Liver (tissue), 9 donors: ENCODE results near the gene LZTS3. TPM values are rescaled to one million over a fixed set of nuclear protein-coding genes. Genes with fewer than 3 reads are reported as not detected.
A peak's percentile ranks its signal among the peaks of the same experiment; 100 is the strongest.

ENCODE experiments used
- DNase-seq: peaks from one replicate; pipeline ENCODE4 v3.0.0-alpha.2; 2017; ENCODE audit warnings: low spot score
- H3K27ac ChIP-seq, 2 donors: one replicate each; pipeline ENCODE4 v1.7.0; 2013; ENCODE audit warnings: inconsistent platforms in 2 of 2, low read length in 2 of 2, control low read depth in 1 of 2, low read depth in 1 of 2, mild to moderate bottlenecking in 1 of 2
- H3K27me3 ChIP-seq, 4 donors: one replicate each; pipeline versions ENCODE4 v1.6.1 to v1.7.0; 2013; ENCODE audit warnings: low read length in 3 of 4, inconsistent platforms in 1 of 4, mild to moderate bottlenecking in 1 of 4, moderate library complexity in 1 of 4; ENCODE audit not compliant: control insufficient read depth in 4 of 4, insufficient read depth in 4 of 4
- H3K36me3 ChIP-seq, 4 donors: one replicate each; pipeline versions ENCODE4 v1.6.1 to v1.7.0; 2013; ENCODE audit warnings: low read length in 3 of 4, mild to moderate bottlenecking in 3 of 4, low read depth in 1 of 4, moderate library complexity in 1 of 4; ENCODE audit not compliant: control insufficient read depth in 4 of 4, insufficient read depth in 3 of 4
- H3K4me1 ChIP-seq, 4 donors: one replicate each; pipeline versions ENCODE4 v1.6.1 to v1.7.0; 2013; ENCODE audit warnings: low read length in 3 of 4, mild to moderate bottlenecking in 3 of 4, moderate library complexity in 1 of 4; ENCODE audit not compliant: control insufficient read depth in 4 of 4, insufficient read depth in 4 of 4
- H3K4me3 ChIP-seq, 3 donors: one replicate each; pipeline versions ENCODE4 v1.6.1 to v1.7.0; 2013; ENCODE audit warnings: low read length in 3 of 3, control low read depth in 1 of 3, low read depth in 1 of 3, mild to moderate bottlenecking in 1 of 3
- H3K9ac ChIP-seq, 2 donors: one replicate each; pipeline ENCODE4 v1.7.0; 2013; ENCODE audit warnings: low read length in 2 of 2, mild to moderate bottlenecking in 2 of 2, moderate library complexity in 2 of 2, control low read depth in 1 of 2, low read depth in 1 of 2
- H3K9me3 ChIP-seq, 4 donors: one replicate each; pipeline versions ENCODE4 v1.6.1 to v1.7.0; 2013; ENCODE audit warnings: low read length in 3 of 4; ENCODE audit not compliant: control insufficient read depth in 4 of 4
- ATF3 ChIP-seq: IDR thresholded peaks from 2 replicates; pipeline ENCODE4 v1.6.1; 2016; ENCODE audit warnings: antibody characterized with exemption
- EGR1 ChIP-seq, 2 donors: IDR thresholded peaks; 2 replicates each; pipeline ENCODE4 v1.6.1; 2016 to 2018; ENCODE audit warnings: antibody characterized with exemption in 2 of 2, low read depth in 2 of 2
- FOXA1 ChIP-seq: IDR thresholded peaks from 2 replicates; pipeline ENCODE4 v1.6.1; 2016; ENCODE audit warnings: antibody characterized with exemption
- FOXA2 ChIP-seq: IDR thresholded peaks from 2 replicates; pipeline ENCODE4 v1.6.1; 2016; ENCODE audit warnings: antibody characterized with exemption
- GABPA ChIP-seq, 2 donors: IDR thresholded peaks in 1 of 2; conservative IDR thresholded peaks in 1 of 2; 2 replicates each; pipeline ENCODE4 v1.6.1; 2016; ENCODE audit warnings: antibody characterized with exemption in 2 of 2, mild to moderate bottlenecking in 1 of 2, moderate library complexity in 1 of 2
- HNF4A ChIP-seq, 2 donors: conservative IDR thresholded peaks; 2 replicates each; pipeline ENCODE4 v1.6.1; 2016; ENCODE audit warnings: antibody characterized with exemption in 2 of 2, mild to moderate bottlenecking in 2 of 2
- HNF4G ChIP-seq: IDR thresholded peaks from 2 replicates; pipeline ENCODE4 v1.6.1; 2016; ENCODE audit warnings: antibody characterized with exemption
- JUND ChIP-seq, 2 donors: IDR thresholded peaks; 2 replicates each; pipeline ENCODE4 v1.6.1; 2016; ENCODE audit warnings: antibody characterized with exemption in 2 of 2
- NR2F2 ChIP-seq: IDR thresholded peaks from 2 replicates; pipeline ENCODE4 v1.6.1; 2016; ENCODE audit warnings: antibody characterized with exemption
- SP1 ChIP-seq: IDR thresholded peaks from 2 replicates; pipeline ENCODE4 v1.6.1; 2018; ENCODE audit warnings: antibody characterized with exemption, mild to moderate bottlenecking
- TAF1 ChIP-seq: conservative IDR thresholded peaks from 2 replicates; pipeline ENCODE4 v1.6.1; 2016; ENCODE audit warnings: antibody characterized with exemption, mild to moderate bottlenecking
- YY1 ChIP-seq: IDR thresholded peaks from 2 replicates; pipeline ENCODE4 v1.6.1; 2016; ENCODE audit warnings: antibody characterized with exemption, mild to moderate bottlenecking
- ZBTB33 ChIP-seq: IDR thresholded peaks from 2 replicates; pipeline ENCODE4 v1.6.1; 2016; ENCODE audit warnings: antibody characterized with exemption
- WGBS: extraction: QIAGEN DNeasy Blood & Tissue Kit; methylation state at CpG from one replicate; pipeline ENCODE4 v1.1.7; 2013; 5-methylcytosine and 5-hydroxymethylcytosine counted together
- polyA plus RNA-seq, 2 donors: library from polyadenylated mRNA; stranded (reverse) in 1 of 2; unstranded in 1 of 2; fragments of 200-250 nt in 1 of 2; fragments of >200 nt in 1 of 2; fragmentation: Nextera tagmentation in 1 of 2; extraction: Ambion mirVana in 1 of 2; gene quantifications; one replicate each; pipeline versions ENCODE4 v1.2.1 to v1.2.3, GENCODE V29; 2013 to 2015
- total RNA-seq, 2 donors: library from RNA; depleted of rRNA; stranded (reverse); fragments of >200 nt; gene quantifications; one replicate each; pipeline ENCODE4 v1.2.3, GENCODE V29; 2014
- TF ChIP-seq, protein P1 (sequence below): IDR thresholded peaks from 2 replicates; pipeline ENCODE4 v1.6.1; 2016; ENCODE audit warnings: antibody characterized with exemption
- TF ChIP-seq, protein P2 (sequence below): IDR thresholded peaks from 2 replicates; pipeline ENCODE4 v1.6.1; 2016; ENCODE audit warnings: antibody characterized with exemption, mild to moderate bottlenecking
- donor health status: healthy.
- donor health status: healthy.
- donor health status: healthy.
- donor health status: healthy.
- donor health status: healthy.

LZTS3 gene
- total and polyA plus RNA-seq, 4 donors: 1.9 to 3.7 (median 3.5) TPM

- Histone ChIP-seq H3K36me3 (no peaks in the 10 kb centered on the region), H3K4me3 (no peak overlapping the region), H3K27me3 (no peaks in the 10 kb centered on the region), H3K9ac (no peak overlapping the region), H3K9me3 (no peaks in the 10 kb centered on the region), H3K27ac (no peak overlapping the region), H3K4me1 (peaks cover 4 to 18% (median 7%) of the 10 kb centered on the region in 4 donors)
- no peak for DNase-seq
- WGBS: 36% methylated on average over 39 of the region's 39 CpGs
- TF ChIP-seq SP1 (peak; percentile 30), JUND (IDR thresholded peaks at IDR 0.05) (no peak), NR2F2 (no peak), HNF4A (conservative IDR thresholded peaks at IDR 0.05) (peak in 1 of 2 donors; percentile 46)
Observed at GRCh38 chr20:3168079-3168828, 5.1 kb downstream of the LZTS3 start.

GRCh38 chr20:3167738-3168078, 5.6 kb downstream of the LZTS3 start:
- no peak for DNase-seq
- no peak overlapping the region for H3K27ac ChIP-seq
- no peak overlapping the region for H3K4me3 ChIP-seq
- WGBS: 61% methylated on average over 25 of the region's 25 CpGs
- no peaks in the 10 kb centered on the region for H3K9me3 ChIP-seq
- no peaks in the 10 kb centered on the region for H3K36me3 ChIP-seq
- peaks cover 0 to 13% (median 4%) of the 10 kb centered on the region in 4 donors for H3K4me1 ChIP-seq
- H3K27me3 ChIP-seq: no peaks in the 10 kb centered on the region
- TF ChIP-seq FOXA1: no peak
- TF ChIP-seq JUND (IDR thresholded peaks at IDR 0.05): no peak
- TF ChIP-seq, protein P1, sequence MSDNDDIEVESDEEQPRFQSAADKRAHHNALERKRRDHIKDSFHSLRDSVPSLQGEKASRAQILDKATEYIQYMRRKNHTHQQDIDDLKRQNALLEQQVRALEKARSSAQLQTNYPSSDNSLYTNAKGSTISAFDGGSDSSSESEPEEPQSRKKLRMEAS: no peak
- TF ChIP-seq GABPA (IDR thresholded peaks at IDR 0.05 in 1 of 2, conservative IDR thresholded peaks at IDR 0.05 in 1 of 2): no peak
- no peak for TF ChIP-seq ATF3
- no peak for TF ChIP-seq HNF4A (conservative IDR thresholded peaks at IDR 0.05)
- TF ChIP-seq TAF1: no peak
- TF ChIP-seq EGR1 (IDR thresholded peaks at IDR 0.05; ENCODE audit: low read depth in 2 of 2): no peak
- no peak for TF ChIP-seq NR2F2
- no peak for TF ChIP-seq YY1
- no peak overlapping the region for H3K9ac ChIP-seq

- WGBS: over 99% methylated on average over 16 of the region's 16 CpGs
- no peak for TF ChIP-seq EGR1 (IDR thresholded peaks at IDR 0.05; ENCODE audit: low read depth in 2 of 2)
- no peak for TF ChIP-seq YY1
- no peak for TF ChIP-seq ZBTB33
- no peak for TF ChIP-seq FOXA1
- no peak for TF ChIP-seq TAF1
- TF ChIP-seq HNF4G: no peak
- TF ChIP-seq, protein P1: no peak
- no peak for TF ChIP-seq GABPA (IDR thresholded peaks at IDR 0.05 in 1 of 2, conservative IDR thresholded peaks at IDR 0.05 in 1 of 2)
- TF ChIP-seq FOXA2: no peak
- no peak for TF ChIP-seq ATF3
- TF ChIP-seq, protein P2, sequence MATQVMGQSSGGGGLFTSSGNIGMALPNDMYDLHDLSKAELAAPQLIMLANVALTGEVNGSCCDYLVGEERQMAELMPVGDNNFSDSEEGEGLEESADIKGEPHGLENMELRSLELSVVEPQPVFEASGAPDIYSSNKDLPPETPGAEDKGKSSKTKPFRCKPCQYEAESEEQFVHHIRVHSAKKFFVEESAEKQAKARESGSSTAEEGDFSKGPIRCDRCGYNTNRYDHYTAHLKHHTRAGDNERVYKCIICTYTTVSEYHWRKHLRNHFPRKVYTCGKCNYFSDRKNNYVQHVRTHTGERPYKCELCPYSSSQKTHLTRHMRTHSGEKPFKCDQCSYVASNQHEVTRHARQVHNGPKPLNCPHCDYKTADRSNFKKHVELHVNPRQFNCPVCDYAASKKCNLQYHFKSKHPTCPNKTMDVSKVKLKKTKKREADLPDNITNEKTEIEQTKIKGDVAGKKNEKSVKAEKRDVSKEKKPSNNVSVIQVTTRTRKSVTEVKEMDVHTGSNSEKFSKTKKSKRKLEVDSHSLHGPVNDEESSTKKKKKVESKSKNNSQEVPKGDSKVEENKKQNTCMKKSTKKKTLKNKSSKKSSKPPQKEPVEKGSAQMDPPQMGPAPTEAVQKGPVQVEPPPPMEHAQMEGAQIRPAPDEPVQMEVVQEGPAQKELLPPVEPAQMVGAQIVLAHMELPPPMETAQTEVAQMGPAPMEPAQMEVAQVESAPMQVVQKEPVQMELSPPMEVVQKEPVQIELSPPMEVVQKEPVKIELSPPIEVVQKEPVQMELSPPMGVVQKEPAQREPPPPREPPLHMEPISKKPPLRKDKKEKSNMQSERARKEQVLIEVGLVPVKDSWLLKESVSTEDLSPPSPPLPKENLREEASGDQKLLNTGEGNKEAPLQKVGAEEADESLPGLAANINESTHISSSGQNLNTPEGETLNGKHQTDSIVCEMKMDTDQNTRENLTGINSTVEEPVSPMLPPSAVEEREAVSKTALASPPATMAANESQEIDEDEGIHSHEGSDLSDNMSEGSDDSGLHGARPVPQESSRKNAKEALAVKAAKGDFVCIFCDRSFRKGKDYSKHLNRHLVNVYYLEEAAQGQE: no peak
- no peak for TF ChIP-seq HNF4A (conservative IDR thresholded peaks at IDR 0.05)
- no peaks in the 10 kb centered on the region for H3K9me3 ChIP-seq
- peaks cover 0 to 7% (median 0%) of the 10 kb centered on the region in 4 donors for H3K4me1 ChIP-seq
- no peak for DNase-seq
- H3K36me3 ChIP-seq: no peaks in the 10 kb centered on the region
- no peaks in the 10 kb centered on the region for H3K27me3 ChIP-seq
- H3K4me3 ChIP-seq: no peak overlapping the region
- no peak overlapping the region for H3K27ac ChIP-seq
- H3K9ac ChIP-seq: no peak overlapping the region
Observed at GRCh38 chr20:3166913-3167342, 6.4 kb downstream of the LZTS3 start.
